ENCODE measurements around the gene MT1A. TPM values are rescaled to one million over a fixed set of nuclear protein-coding genes. Genes with fewer than 3 reads are reported as not detected.

MT1A gene
- total and polyA plus RNA-seq, 2 donors (not counting 3 experiments of a cell fraction or from before 2014, with no cell fraction given) = 6.5 to 8.4 TPM

DNA sequence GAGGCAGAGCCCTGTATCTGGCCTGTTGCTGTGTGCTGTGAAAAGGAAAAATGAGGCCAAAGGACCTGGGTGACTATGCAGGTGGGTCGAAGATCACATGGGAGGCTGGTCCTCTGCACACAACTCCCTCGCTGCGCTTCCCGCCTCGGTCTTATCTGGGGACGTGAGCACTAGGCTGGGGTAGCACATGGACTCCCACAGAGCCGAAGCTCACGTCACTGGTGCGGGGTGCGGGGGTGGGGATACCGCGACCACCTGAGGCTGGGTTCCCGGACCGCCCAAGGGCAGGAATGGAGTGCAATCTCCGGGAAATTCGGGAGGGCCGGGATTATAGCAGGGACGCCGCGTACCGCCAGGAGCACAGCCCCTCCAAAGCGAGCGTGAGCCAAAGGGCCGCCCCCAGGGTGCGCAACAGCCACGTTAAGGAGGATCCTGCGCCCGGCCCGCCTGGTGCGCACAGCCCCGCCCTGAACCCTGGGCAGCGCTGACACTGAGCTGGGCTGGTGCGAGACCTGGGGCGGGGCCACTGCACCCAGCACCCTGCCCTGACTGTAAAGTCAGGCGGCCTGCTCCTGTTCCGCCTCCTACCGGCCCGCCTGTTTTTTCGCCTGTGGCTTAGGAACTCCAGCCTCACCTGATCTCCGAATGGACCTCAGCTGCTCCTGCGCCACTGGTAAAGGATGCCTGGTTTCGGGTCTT lies 4.8 kb downstream of the MT1A start:
- intact Hi-C loops (cut with micrococcal nuclease) (no loop called here), dilution Hi-C loops (cut with MboI; ENCODE audit: extremely low pct_ligation_motif_present, low sequenced_read_pairs) (no loop called here)
- ChIA-PET CTCF (interaction anchor here (0.8 to 3.2 kb wide), 8 partner anchors 18 to 129 kb away, joined by 3 to 19 read pairs (median 4); no protein-coding TSS in a partner anchor), POLR2A (interaction anchor here (0.6 kb wide), 2 partner anchors 10 to 37 kb away, joined by 3 to 4 read pairs; no protein-coding TSS in a partner anchor)
- TF ChIP-seq EZH2 (IDR thresholded peaks at IDR 0.05; ENCODE audit: borderline replicate concordance, low read depth, low read length, severe bottlenecking) (peak; percentile 26), POLR2A (IDR thresholded peaks at IDR 0.05; ENCODE audit: low read depth, low read length) (no peak)
- DNase-seq (ENCODE audit: low read depth, low spot score) (no peak), FAIRE-seq (peak; percentile 33)
- Histone ChIP-seq H3K4me2 (ENCODE audit: insufficient read depth, low read length) (peak overlapping the region; percentile 40), H3K4me1 (ENCODE audit: control insufficient read depth, extremely low read depth, insufficient read depth, low read length) (peaks cover 10% of the 10 kb centered on the region), H3K27ac (ENCODE audit: insufficient read depth, low read depth, low read length) (no peak overlapping the region), H3K9me3 (replicated peaks; ENCODE audit: control insufficient read depth, insufficient read depth, low read length) (no peaks in the 10 kb centered on the region), H4K20me1 (replicated peaks; ENCODE audit: control insufficient read depth, extremely low read depth, insufficient read depth, low read length) (no peaks in the 10 kb centered on the region), H3K36me3 (ENCODE audit: control insufficient read depth in 2 of 2, extremely low read depth in 1 of 2, insufficient read depth in 2 of 2, low read length in 2 of 2) (no peaks in the 10 kb centered on the region), H3K9ac (replicated peaks; ENCODE audit: extremely low read depth, insufficient read depth, low read length) (no peak overlapping the region), H3K79me2 (ENCODE audit: control insufficient read depth, insufficient read depth, low read length) (no peaks in the 10 kb centered on the region), H2AFZ (ENCODE audit: low read depth, low read length) (peak overlapping the region; percentile 64), H3K27me3 (ENCODE audit: control insufficient read depth in 2 of 2, insufficient read depth in 2 of 2, low read length in 2 of 2) (peaks cover 36 to 54% of the 10 kb centered on the region in 2 experiments), H3K4me3 (replicated peaks in 1 of 3; ENCODE audit: insufficient read depth in 1 of 3, low read depth in 1 of 3, low read length in 3 of 3) (peak overlapping the region in 2 of 3 experiments; percentile 0 to 9), H3K9me1 (replicated peaks; ENCODE audit: control insufficient read depth, extremely low read depth, insufficient read depth, low read length) (no peaks in the 10 kb centered on the region)
- BruUV-seq (replicated peaks) = no TSS peak

DNA sequence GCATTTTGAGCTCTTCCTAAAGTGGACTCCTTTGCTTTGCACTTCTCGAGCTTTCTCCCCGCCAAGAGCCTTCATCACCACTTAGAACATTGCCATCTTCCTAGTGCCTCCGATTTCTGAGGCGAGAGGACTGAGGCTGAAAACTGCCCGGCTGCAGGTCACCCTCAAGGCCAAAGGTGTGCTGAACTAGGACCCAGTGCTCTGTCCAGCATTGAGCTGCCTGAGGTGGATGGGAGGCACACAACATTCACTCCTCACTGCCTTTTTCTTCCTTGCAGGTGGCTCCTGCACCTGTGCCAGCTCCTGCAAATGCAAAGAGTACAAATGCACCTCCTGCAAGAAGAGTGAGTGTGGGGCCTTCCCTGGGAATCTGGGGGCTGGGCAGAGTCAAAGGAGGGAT lies 5.4 kb downstream of the MT1A start:
- no peak overlapping the region for H3K9ac ChIP-seq (replicated peaks; ENCODE audit: extremely low read depth, insufficient read depth, low read length)
- no peaks in the 10 kb centered on the region for H3K36me3 ChIP-seq (ENCODE audit: control insufficient read depth in 2 of 2, extremely low read depth in 1 of 2, insufficient read depth in 2 of 2, low read length in 2 of 2)
- POLR2A ChIA-PET = interaction anchor here (0.6 kb wide), 2 partner anchors 10 to 37 kb away, joined by 3 to 4 read pairs; no protein-coding TSS in a partner anchor
- H4K20me1 ChIP-seq (replicated peaks; ENCODE audit: control insufficient read depth, extremely low read depth, insufficient read depth, low read length) = no peaks in the 10 kb centered on the region
- peak overlapping the region; percentile 32 for H3K4me2 ChIP-seq (ENCODE audit: insufficient read depth, low read length)
- peaks cover 8% of the 10 kb centered on the region for H3K4me1 ChIP-seq (ENCODE audit: control insufficient read depth, extremely low read depth, insufficient read depth, low read length)
- no TSS peak for BruUV-seq (replicated peaks)
- CTCF ChIA-PET = interaction anchor here (0.8 to 3.2 kb wide), 8 partner anchors 18 to 130 kb away, joined by 3 to 19 read pairs (median 4); no protein-coding TSS in a partner anchor
- H3K4me3 ChIP-seq (replicated peaks in 1 of 3; ENCODE audit: insufficient read depth in 1 of 3, low read depth in 1 of 3, low read length in 3 of 3) = no peak overlapping the region
- FAIRE-seq = no peak
- dilution Hi-C loops (cut with MboI; ENCODE audit: extremely low pct_ligation_motif_present, low sequenced_read_pairs) (no loop called here), intact Hi-C loops (cut with micrococcal nuclease) (no loop called here)
- peak overlapping the region; percentile 64 for H2AFZ ChIP-seq (ENCODE audit: low read depth, low read length)
- H3K79me2 ChIP-seq (ENCODE audit: control insufficient read depth, insufficient read depth, low read length) = no peaks in the 10 kb centered on the region
- no peak for DNase-seq (ENCODE audit: low read depth, low spot score)
- no peaks in the 10 kb centered on the region for H3K9me1 ChIP-seq (replicated peaks; ENCODE audit: control insufficient read depth, extremely low read depth, insufficient read depth, low read length)
- H3K27me3 ChIP-seq (ENCODE audit: control insufficient read depth in 2 of 2, insufficient read depth in 2 of 2, low read length in 2 of 2) = peaks cover 40 to 60% of the 10 kb centered on the region in 2 experiments
- TF ChIP-seq EZH2 (IDR thresholded peaks at IDR 0.05; ENCODE audit: borderline replicate concordance, low read depth, low read length, severe bottlenecking) (no peak), POLR2AphosphoS5 (IDR thresholded peaks at IDR 0.05; ENCODE audit: insufficient read depth, low read depth, low read length) (no peak), POLR2A (IDR thresholded peaks at IDR 0.05; ENCODE audit: low read depth, low read length) (no peak), MYC (IDR thresholded peaks at IDR 0.05; ENCODE audit: low read depth, low read length) (no peak), JUN (IDR thresholded peaks at IDR 0.05; ENCODE audit: borderline replicate concordance, insufficient read depth, insufficient read length, low read depth) (no peak), CTCF (IDR thresholded peaks at IDR 0.05; ENCODE audit: extremely low read depth in 1 of 2, insufficient read depth in 1 of 2, low read depth in 1 of 2, low read length in 2 of 2) (no peak), GATA2 (IDR thresholded peaks at IDR 0.05; ENCODE audit: insufficient read depth, insufficient read length, low read depth, low read length) (no peak), FOS (IDR thresholded peaks at IDR 0.05; ENCODE audit: borderline replicate concordance, insufficient read depth, low read length) (no peak)
- TF ChIP-seq, protein P1, sequence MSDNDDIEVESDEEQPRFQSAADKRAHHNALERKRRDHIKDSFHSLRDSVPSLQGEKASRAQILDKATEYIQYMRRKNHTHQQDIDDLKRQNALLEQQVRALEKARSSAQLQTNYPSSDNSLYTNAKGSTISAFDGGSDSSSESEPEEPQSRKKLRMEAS (IDR thresholded peaks at IDR 0.05; ENCODE audit: insufficient read depth, insufficient read length) = no peak
- no peaks in the 10 kb centered on the region for H3K9me3 ChIP-seq (replicated peaks; ENCODE audit: control insufficient read depth, insufficient read depth, low read length)
- no peak overlapping the region for H3K27ac ChIP-seq (ENCODE audit: insufficient read depth, low read depth, low read length)
